IMR-90 (cell line): ENCODE data around the gene DIP2C. TPM values are rescaled to one million over a fixed set of nuclear protein-coding genes. Genes with fewer than 3 reads are reported as not detected.

Experiments
- ATAC-seq: fragments of 200-7000 bp; cut with Tn5 transposase; 2 replicates; pipeline ENCODE4 v1.9.1; 2020; ENCODE audit warnings: low read depth, mild to moderate bottlenecking, moderate library complexity
- BruUV-seq: library from RNA; stranded (reverse); fragments of 400-500 nt; replicated peaks from 2 replicates; lab custom pipeline; 2021; lab: Mats Ljungman, UMichigan
- CTCF ChIA-PET: fragments of 300-600 bp; formaldehyde crosslinking; extraction: SDS; loops from one replicate; lab custom pipeline; 2021; ENCODE audit warnings: antibody characterized with exemption; lab: Yijun Ruan, JAX
- POLR2A ChIA-PET: fragments of 300-600 bp; sonication (Branson Sonifier 250); formaldehyde crosslinking; loops from one replicate; lab custom pipeline; 2022; ENCODE audit warnings: antibody characterized with exemption; ENCODE audit not compliant: unreplicated experiment; lab: Charles Lee
- DNase-seq: peaks from one replicate; pipeline ENCODE4 v3.0.0; 2013
- H2AFZ ChIP-seq: replicated peaks from 2 replicates; pipeline ENCODE3; 2013; ENCODE audit warnings: low read length, mild to moderate bottlenecking; ENCODE audit not compliant: poor library complexity
- H2AK5ac ChIP-seq: 2 replicates; pipeline ENCODE4 v1.6.1; 2013; ENCODE audit warnings: low read depth, low read length, inconsistent platforms
- H2AK9ac ChIP-seq: replicated peaks from 2 replicates; pipeline ENCODE3; 2013; ENCODE audit warnings: mild to moderate bottlenecking, low read depth, low read length, moderate library complexity; ENCODE audit not compliant: poor library complexity
- H2BK120ac ChIP-seq: 2 replicates; pipeline ENCODE4 v1.6.1; 2013; ENCODE audit warnings: low read depth, low read length, inconsistent platforms
- H2BK15ac ChIP-seq: 3 replicates; pipeline ENCODE4 v1.6.1; 2013; ENCODE audit warnings: low read depth, low read length, inconsistent platforms
- H2BK20ac ChIP-seq: 2 replicates; pipeline ENCODE4 v1.6.1; 2013; ENCODE audit warnings: low read depth, mild to moderate bottlenecking, inconsistent platforms, low read length, moderate library complexity
- H2BK5ac ChIP-seq: 2 replicates; pipeline ENCODE4 v1.6.1; 2013; ENCODE audit warnings: mild to moderate bottlenecking, low read depth, low read length, inconsistent platforms; ENCODE audit not compliant: poor library complexity, severe bottlenecking
- H3K14ac ChIP-seq: replicated peaks from 2 replicates; pipeline ENCODE4 v1.6.1; 2013; ENCODE audit warnings: low read depth, low read length, inconsistent platforms
- H3K18ac ChIP-seq: 2 replicates; pipeline ENCODE4 v1.6.1; 2013; ENCODE audit warnings: low read depth, low read length, control low read depth
- H3K23ac ChIP-seq: 2 replicates; pipeline ENCODE4 v1.6.1; 2013; ENCODE audit warnings: low read depth, low read length, inconsistent platforms
- H3K27ac ChIP-seq: 2 replicates; pipeline ENCODE4 v1.5.1; 2013; ENCODE audit warnings: mild to moderate bottlenecking, control low read depth, low read length; ENCODE audit not compliant: insufficient read depth
- H3K27me3 ChIP-seq: 2 replicates; pipeline ENCODE4 v1.6.1; 2013; ENCODE audit warnings: low read length; ENCODE audit not compliant: control insufficient read depth, insufficient read depth
- H3K36me3 ChIP-seq: 2 replicates; pipeline ENCODE4 v1.6.1; 2013; ENCODE audit warnings: low read length, mixed read lengths; ENCODE audit not compliant: control insufficient read depth, insufficient read depth
- H3K4ac ChIP-seq: 2 replicates; pipeline ENCODE4 v1.6.1; 2013; ENCODE audit warnings: low read depth, low read length, inconsistent platforms
- H3K4me1 ChIP-seq: 2 replicates; pipeline ENCODE4 v1.6.1; 2013; ENCODE audit warnings: low read length, mixed read lengths; ENCODE audit not compliant: control insufficient read depth, insufficient read depth
- H3K4me2 ChIP-seq: 2 replicates; pipeline ENCODE4 v1.6.1; 2013; ENCODE audit warnings: low read depth, mild to moderate bottlenecking, control low read depth, low read length, moderate library complexity
- H3K4me3 ChIP-seq: 2 replicates; pipeline ENCODE4 v1.5.1; 2013; ENCODE audit warnings: low read depth, mild to moderate bottlenecking, control low read depth, low read length, moderate library complexity; ENCODE audit not compliant: insufficient read depth
- H3K56ac ChIP-seq: 2 replicates; pipeline ENCODE4 v1.6.1; 2013; ENCODE audit warnings: low read length, inconsistent platforms; ENCODE audit not compliant: insufficient read depth; ENCODE audit errors: extremely low read depth
- H3K79me1 ChIP-seq, 2 experiments: 2 replicates each; pipeline ENCODE4 v1.6.1; 2013; ENCODE audit warnings: low read length in 2 of 2, inconsistent platforms in 1 of 2, low read depth in 1 of 2
- H3K9ac ChIP-seq: 2 replicates; pipeline ENCODE4 v1.6.1; 2013; ENCODE audit warnings: low read depth, low read length, control low read depth
- H3K9me1 ChIP-seq: 2 replicates; pipeline ENCODE4 v1.6.1; 2013; ENCODE audit warnings: low read length, inconsistent platforms; ENCODE audit not compliant: insufficient read depth
- H3K9me3 ChIP-seq: 2 replicates; pipeline ENCODE4 v1.6.1; 2013; ENCODE audit warnings: low read length; ENCODE audit not compliant: control insufficient read depth, insufficient read depth
- H4K20me1 ChIP-seq: 2 replicates; pipeline ENCODE4 v1.6.1; 2013; ENCODE audit warnings: low read length, inconsistent platforms; ENCODE audit not compliant: insufficient read depth
- H4K5ac ChIP-seq: 2 replicates; pipeline ENCODE4 v1.6.1; 2013; ENCODE audit warnings: mild to moderate bottlenecking, low read depth, low read length, control low read depth
- H4K8ac ChIP-seq, 2 experiments: 2 replicates each; pipeline ENCODE4 v1.6.1; 2013; ENCODE audit warnings: low read depth in 2 of 2, low read length in 2 of 2, control low read depth in 1 of 2, inconsistent platforms in 1 of 2
- H4K91ac ChIP-seq: 2 replicates; pipeline ENCODE4 v1.6.1; 2013; ENCODE audit warnings: low read depth, low read length, inconsistent platforms; ENCODE audit not compliant: insufficient read depth
- MAFK ChIP-seq: IDR thresholded peaks from 2 replicates; pipeline ENCODE4 v1.6.1; 2012; ENCODE audit warnings: low read depth, low read length, improper control_type of control experiment
- MXI1 ChIP-seq: IDR thresholded peaks from 2 replicates; pipeline ENCODE4 v1.6.1; 2012; ENCODE audit warnings: low read depth, mild to moderate bottlenecking, low read length, moderate library complexity, borderline replicate concordance
- POLR2A ChIP-seq: IDR thresholded peaks from 2 replicates; pipeline ENCODE4 v1.6.1; 2012; ENCODE audit warnings: mild to moderate bottlenecking, low read depth, low read length
- RCOR1 ChIP-seq: IDR thresholded peaks from 2 replicates; pipeline ENCODE4 v1.6.1; 2012; ENCODE audit warnings: mild to moderate bottlenecking, low read length, improper control_type of control experiment; ENCODE audit not compliant: insufficient replicate concordance
- SMC3 ChIP-seq: fragments of 150-350 bp; IDR thresholded peaks from 2 replicates; pipeline ENCODE4 v1.6.1; 2016; ENCODE audit warnings: low read depth, mild to moderate bottlenecking, antibody characterized with exemption, low read length, moderate library complexity
- USF2 ChIP-seq: fragments of 150-350 bp; IDR thresholded peaks from 2 replicates; pipeline ENCODE4 v1.6.1; 2017; ENCODE audit warnings: mild to moderate bottlenecking, antibody characterized with exemption, low read length, low read depth
- WGBS, 2 experiments: methylation state at CpG; one replicate each; pipeline versions ENCODE4 v1.1.5 to v1.1.7; 2013; ENCODE audit warnings: missing lambda C conversion rate in 2 of 2; ENCODE audit not compliant: insufficient read length in 1 of 2; ENCODE audit errors: extremely low coverage in 2 of 2; 5-methylcytosine and 5-hydroxymethylcytosine counted together
- dilution Hi-C: fragments of 300-500 bp; cut with HindIII; formaldehyde crosslinking; loops from one replicate; pipeline ENCODE4 v1.14.3; 2018; ENCODE audit warnings: low sequenced_read_pairs; ENCODE audit not compliant: unreplicated experiment
- in situ Hi-C: fragments of 300-500 bp; cut with MboI; formaldehyde crosslinking; loops from 3 replicates; pipeline ENCODE4 v1.14.3; 2019; ENCODE audit warnings: low sequenced_read_pairs, inconsistent platforms, mixed read lengths
- intact Hi-C: fragments of 100-400 bp; cut with micrococcal nuclease; formaldehyde crosslinking; loops from 2 replicates; pipeline ENCODE4 v1.10.0; 2022
- polyA plus RNA-seq, 3 experiments: library from polyadenylated mRNA; depleted of rRNA; stranded (reverse); fragments of >200 nt; gene quantifications; 2 replicates each; pipeline ENCODE4 v1.2.3, GENCODE V29; 2012; ENCODE audit warnings: low replicate concordance in 1 of 3
- total RNA-seq: library from RNA; depleted of rRNA; stranded (reverse); fragments of >200 nt; gene quantifications from 2 replicates; pipeline ENCODE4 v1.2.3, GENCODE V29; 2012
- TF ChIP-seq, protein P1 (sequence below): fragments of 150-350 bp; IDR thresholded peaks from 2 replicates; pipeline ENCODE4 v1.6.1; 2016; ENCODE audit warnings: low read depth, mild to moderate bottlenecking, low read length, moderate library complexity, borderline replicate concordance

DIP2C gene
- total and polyA plus RNA-seq, 2 of the 4 experiments (the other 2 are of a cell fraction) = 8.6 to 17.3 TPM

GRCh38 chr10:397321-398068, 292.0 kb downstream of the DIP2C start:
- Histone ChIP-seq H3K9me1 (peaks cover 14% of the 10 kb centered on the region), H3K23ac (no peak overlapping the region), H3K56ac (no peak overlapping the region), H4K5ac (no peak overlapping the region), H2BK15ac (no peak overlapping the region), H3K4ac (no peak overlapping the region), H4K20me1 (peaks cover 3% of the 10 kb centered on the region; the same call in 1 of the 2 replicates), H3K27me3 (no peaks in the 10 kb centered on the region), H2BK5ac (no peak overlapping the region), H2BK120ac (no peak overlapping the region), H3K18ac (no peak overlapping the region), H3K9ac (no peak overlapping the region), H3K9me3 (no peaks in the 10 kb centered on the region), H3K4me2 (no peak overlapping the region), H4K91ac (no peak overlapping the region), H4K8ac (no peak overlapping the region), H3K79me1 (peaks cover 19 to 60% of the 10 kb centered on the region in 2 experiments), H2AFZ (no peak overlapping the region), H2AK9ac (no peak overlapping the region), H2BK20ac (no peak overlapping the region), H3K27ac (no peak overlapping the region), H3K14ac (no peak overlapping the region), H3K4me3 (no peak overlapping the region), H3K36me3 (peaks cover 3% of the 10 kb centered on the region; the same call in 1 of the 2 replicates), H3K4me1 (no peaks in the 10 kb centered on the region), H2AK5ac (no peak overlapping the region)
- no TSS peak for BruUV-seq
- intact Hi-C loops (no loop called here), dilution Hi-C loops (no loop called here), in situ Hi-C loops (no loop called here)
- no CpG with 5 or more reads among the region's 18 CpGs for WGBS, 2 experiments
- DNase-seq (no peak), ATAC-seq (no peak)
- TF ChIP-seq POLR2A = no peak
- TF ChIP-seq RCOR1 = no peak
- TF ChIP-seq MAFK = no peak
- TF ChIP-seq USF2 = no peak
- TF ChIP-seq, protein P1, sequence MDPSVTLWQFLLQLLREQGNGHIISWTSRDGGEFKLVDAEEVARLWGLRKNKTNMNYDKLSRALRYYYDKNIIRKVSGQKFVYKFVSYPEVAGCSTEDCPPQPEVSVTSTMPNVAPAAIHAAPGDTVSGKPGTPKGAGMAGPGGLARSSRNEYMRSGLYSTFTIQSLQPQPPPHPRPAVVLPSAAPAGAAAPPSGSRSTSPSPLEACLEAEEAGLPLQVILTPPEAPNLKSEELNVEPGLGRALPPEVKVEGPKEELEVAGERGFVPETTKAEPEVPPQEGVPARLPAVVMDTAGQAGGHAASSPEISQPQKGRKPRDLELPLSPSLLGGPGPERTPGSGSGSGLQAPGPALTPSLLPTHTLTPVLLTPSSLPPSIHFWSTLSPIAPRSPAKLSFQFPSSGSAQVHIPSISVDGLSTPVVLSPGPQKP = no peak
- TF ChIP-seq SMC3 = no peak
- no peak for TF ChIP-seq MXI1
- POLR2A ChIA-PET = no interaction called here
- CTCF ChIA-PET = no interaction called here
